Measurements from ENCODE around the gene FER.

DNA sequence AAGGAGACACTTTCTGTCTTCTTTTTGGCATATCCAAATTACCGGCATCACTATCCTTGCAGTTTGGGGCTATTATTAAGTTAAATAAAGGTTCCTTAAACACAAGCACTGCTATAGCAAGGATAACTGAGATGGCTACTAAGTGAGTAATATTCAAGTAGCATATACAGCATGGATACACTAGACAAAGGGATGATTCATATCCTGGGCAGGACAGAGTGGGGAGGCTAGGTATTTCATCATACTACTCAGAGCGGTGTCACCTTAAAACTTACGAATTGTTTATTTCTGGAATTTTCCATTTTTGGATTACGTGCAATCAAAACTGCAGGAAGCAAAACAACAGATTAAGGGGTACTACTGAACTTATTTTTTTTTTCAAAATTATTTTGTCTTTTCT, 54.1 kb downstream of the FER start:
- no peak for TF ChIP-seq POLR2AphosphoS5 (IDR thresholded peaks at IDR 0.05; ENCODE audit: low read depth)
- TF ChIP-seq, protein P1, sequence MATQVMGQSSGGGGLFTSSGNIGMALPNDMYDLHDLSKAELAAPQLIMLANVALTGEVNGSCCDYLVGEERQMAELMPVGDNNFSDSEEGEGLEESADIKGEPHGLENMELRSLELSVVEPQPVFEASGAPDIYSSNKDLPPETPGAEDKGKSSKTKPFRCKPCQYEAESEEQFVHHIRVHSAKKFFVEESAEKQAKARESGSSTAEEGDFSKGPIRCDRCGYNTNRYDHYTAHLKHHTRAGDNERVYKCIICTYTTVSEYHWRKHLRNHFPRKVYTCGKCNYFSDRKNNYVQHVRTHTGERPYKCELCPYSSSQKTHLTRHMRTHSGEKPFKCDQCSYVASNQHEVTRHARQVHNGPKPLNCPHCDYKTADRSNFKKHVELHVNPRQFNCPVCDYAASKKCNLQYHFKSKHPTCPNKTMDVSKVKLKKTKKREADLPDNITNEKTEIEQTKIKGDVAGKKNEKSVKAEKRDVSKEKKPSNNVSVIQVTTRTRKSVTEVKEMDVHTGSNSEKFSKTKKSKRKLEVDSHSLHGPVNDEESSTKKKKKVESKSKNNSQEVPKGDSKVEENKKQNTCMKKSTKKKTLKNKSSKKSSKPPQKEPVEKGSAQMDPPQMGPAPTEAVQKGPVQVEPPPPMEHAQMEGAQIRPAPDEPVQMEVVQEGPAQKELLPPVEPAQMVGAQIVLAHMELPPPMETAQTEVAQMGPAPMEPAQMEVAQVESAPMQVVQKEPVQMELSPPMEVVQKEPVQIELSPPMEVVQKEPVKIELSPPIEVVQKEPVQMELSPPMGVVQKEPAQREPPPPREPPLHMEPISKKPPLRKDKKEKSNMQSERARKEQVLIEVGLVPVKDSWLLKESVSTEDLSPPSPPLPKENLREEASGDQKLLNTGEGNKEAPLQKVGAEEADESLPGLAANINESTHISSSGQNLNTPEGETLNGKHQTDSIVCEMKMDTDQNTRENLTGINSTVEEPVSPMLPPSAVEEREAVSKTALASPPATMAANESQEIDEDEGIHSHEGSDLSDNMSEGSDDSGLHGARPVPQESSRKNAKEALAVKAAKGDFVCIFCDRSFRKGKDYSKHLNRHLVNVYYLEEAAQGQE (IDR thresholded peaks at IDR 0.05; ENCODE audit: insufficient replicate concordance, low read depth), result no peak
- TF ChIP-seq, protein P2, sequence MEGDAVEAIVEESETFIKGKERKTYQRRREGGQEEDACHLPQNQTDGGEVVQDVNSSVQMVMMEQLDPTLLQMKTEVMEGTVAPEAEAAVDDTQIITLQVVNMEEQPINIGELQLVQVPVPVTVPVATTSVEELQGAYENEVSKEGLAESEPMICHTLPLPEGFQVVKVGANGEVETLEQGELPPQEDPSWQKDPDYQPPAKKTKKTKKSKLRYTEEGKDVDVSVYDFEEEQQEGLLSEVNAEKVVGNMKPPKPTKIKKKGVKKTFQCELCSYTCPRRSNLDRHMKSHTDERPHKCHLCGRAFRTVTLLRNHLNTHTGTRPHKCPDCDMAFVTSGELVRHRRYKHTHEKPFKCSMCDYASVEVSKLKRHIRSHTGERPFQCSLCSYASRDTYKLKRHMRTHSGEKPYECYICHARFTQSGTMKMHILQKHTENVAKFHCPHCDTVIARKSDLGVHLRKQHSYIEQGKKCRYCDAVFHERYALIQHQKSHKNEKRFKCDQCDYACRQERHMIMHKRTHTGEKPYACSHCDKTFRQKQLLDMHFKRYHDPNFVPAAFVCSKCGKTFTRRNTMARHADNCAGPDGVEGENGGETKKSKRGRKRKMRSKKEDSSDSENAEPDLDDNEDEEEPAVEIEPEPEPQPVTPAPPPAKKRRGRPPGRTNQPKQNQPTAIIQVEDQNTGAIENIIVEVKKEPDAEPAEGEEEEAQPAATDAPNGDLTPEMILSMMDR (IDR thresholded peaks at IDR 0.05; ENCODE audit: insufficient read depth, low read length), result no peak
- no peak for TF ChIP-seq SPI1 (IDR thresholded peaks at IDR 0.05; ENCODE audit: borderline replicate concordance, low read depth)

Data from HL-60 (cell line).